Gastroesophageal sphincter (tissue), 3 donors: ENCODE measurements around the gene UBE2J2.

Experiments used
- EP300 ChIP-seq: sonication (generic); formaldehyde crosslinking; IDR thresholded peaks from one replicate; pipeline ENCODE4 v1.6.1; 2017; ENCODE audit warnings: antibody characterized with exemption, mild to moderate bottlenecking
- POLR2A ChIP-seq, 2 donors: fragments of 450-650 bp; IDR thresholded peaks; one replicate each; pipeline ENCODE4 v1.6.1; 2017; ENCODE audit warnings: antibody characterized with exemption in 2 of 2, mild to moderate bottlenecking in 2 of 2, moderate library complexity in 1 of 2
- POLR2AphosphoS5 ChIP-seq: sonication (generic); formaldehyde crosslinking; IDR thresholded peaks from one replicate; pipeline ENCODE4 v1.6.1; 2017; ENCODE audit warnings: antibody characterized with exemption
- TF ChIP-seq, protein P1 (sequence below), 4 experiments: fragments of 200-600 bp in 2 of 4; fragments of 450-650 bp in 2 of 4; sonication (generic) in 1 of 4; IDR thresholded peaks; one replicate each; pipeline ENCODE4 v1.5.1; 2017 to 2019; ENCODE audit warnings: antibody characterized with exemption in 4 of 4, mild to moderate bottlenecking in 2 of 4, moderate library complexity in 2 of 4

DNA sequence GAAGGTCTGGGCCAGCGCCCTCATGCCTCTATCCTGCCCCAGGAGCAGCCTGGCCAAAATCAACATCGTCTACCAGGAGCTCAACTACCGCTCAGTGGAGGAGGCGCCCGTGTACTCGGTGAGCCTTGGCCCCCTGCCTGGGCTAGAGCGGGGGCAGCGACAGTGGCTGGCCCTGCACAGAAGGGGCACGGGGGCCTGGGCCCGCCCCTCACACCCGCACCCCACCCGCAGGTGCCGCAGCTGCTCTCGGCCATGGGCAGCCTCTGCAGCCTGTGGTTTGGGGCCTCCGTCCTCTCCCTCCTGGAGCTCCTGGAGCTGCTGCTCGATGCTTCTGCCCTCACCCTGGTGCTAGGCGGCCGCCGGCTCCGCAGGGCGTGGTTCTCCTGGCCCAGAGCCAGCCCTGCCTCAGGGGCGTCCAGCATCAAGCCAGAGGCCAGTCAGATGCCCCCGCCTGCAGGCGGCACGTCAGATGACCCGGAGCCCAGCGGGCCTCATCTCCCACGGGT, 17.4 kb upstream of the UBE2J2 start:
- TF ChIP-seq, protein P1, sequence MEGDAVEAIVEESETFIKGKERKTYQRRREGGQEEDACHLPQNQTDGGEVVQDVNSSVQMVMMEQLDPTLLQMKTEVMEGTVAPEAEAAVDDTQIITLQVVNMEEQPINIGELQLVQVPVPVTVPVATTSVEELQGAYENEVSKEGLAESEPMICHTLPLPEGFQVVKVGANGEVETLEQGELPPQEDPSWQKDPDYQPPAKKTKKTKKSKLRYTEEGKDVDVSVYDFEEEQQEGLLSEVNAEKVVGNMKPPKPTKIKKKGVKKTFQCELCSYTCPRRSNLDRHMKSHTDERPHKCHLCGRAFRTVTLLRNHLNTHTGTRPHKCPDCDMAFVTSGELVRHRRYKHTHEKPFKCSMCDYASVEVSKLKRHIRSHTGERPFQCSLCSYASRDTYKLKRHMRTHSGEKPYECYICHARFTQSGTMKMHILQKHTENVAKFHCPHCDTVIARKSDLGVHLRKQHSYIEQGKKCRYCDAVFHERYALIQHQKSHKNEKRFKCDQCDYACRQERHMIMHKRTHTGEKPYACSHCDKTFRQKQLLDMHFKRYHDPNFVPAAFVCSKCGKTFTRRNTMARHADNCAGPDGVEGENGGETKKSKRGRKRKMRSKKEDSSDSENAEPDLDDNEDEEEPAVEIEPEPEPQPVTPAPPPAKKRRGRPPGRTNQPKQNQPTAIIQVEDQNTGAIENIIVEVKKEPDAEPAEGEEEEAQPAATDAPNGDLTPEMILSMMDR (IDR thresholded peaks at IDR 0.05): no peak
- TF ChIP-seq POLR2A (IDR thresholded peaks at IDR 0.05) (no peak), POLR2AphosphoS5 (no peak), EP300 (no peak)
